IPS-NIHi7 (cell line): Measurements from ENCODE around the gene WDR53.
"Not testable (repeated sequence)": the region's sequence is repeated elsewhere in the genome, so short reads cannot be mapped to it uniquely, and the experiment has no call there.

Experiments used
- DNase-seq: peaks from one replicate; pipeline ENCODE4 v3.0.0; 2012; ENCODE audit warnings: mixed read lengths; ENCODE audit errors: extremely low spot score

The WDR53 gene

GRCh38 chr3:196558476-196558875, 9.9 kb downstream of the WDR53 start:
- no peak for DNase-seq

- no peak for DNase-seq
These were observed 11.1 kb downstream of the WDR53 start for GRCh38 chr3:196557236-196557635.

- DNase-seq = no peak
These were observed 13.1 kb downstream of the WDR53 start for GRCh38 chr3:196555295-196555694.

GRCh38 chr3:196554205-196554604, 14.1 kb downstream of the WDR53 start:
- no peak for DNase-seq

- no peak for DNase-seq
These were observed 14.8 kb downstream of the WDR53 start for GRCh38 chr3:196553551-196553950.

GRCh38 chr3:196552253-196552652, 16.1 kb downstream of the WDR53 start:
- no peak for DNase-seq

- DNase-seq = not testable (repeated sequence)
These were observed 18.2 kb downstream of the WDR53 start for GRCh38 chr3:196550172-196550571.

- not testable (repeated sequence) for DNase-seq
These were observed 19.0 kb downstream of the WDR53 start for GRCh38 chr3:196549312-196549711.

GRCh38 chr3:196547067-196547466, 21.3 kb downstream of the WDR53 start:
- no peak for DNase-seq

- DNase-seq = no peak
These were observed 21.8 kb downstream of the WDR53 start for GRCh38 chr3:196546537-196546936.

- DNase-seq = no peak
These were observed 23.8 kb downstream of the WDR53 start for GRCh38 chr3:196544491-196544992.

- no peak for DNase-seq
These were observed 26.5 kb downstream of the WDR53 start for GRCh38 chr3:196541684-196542445.

- DNase-seq = peak; percentile 49
These were observed 30.9 kb downstream of the WDR53 start for GRCh38 chr3:196537319-196537984.

GRCh38 chr3:196533260-196533681, 35.1 kb downstream of the WDR53 start:
- peak; percentile 23 for DNase-seq

- DNase-seq = no peak
These were observed 36.9 kb downstream of the WDR53 start for GRCh38 chr3:196531418-196531817.

GRCh38 chr3:196528639-196529233, 39.6 kb downstream of the WDR53 start:
- peak; percentile 90 for DNase-seq

GRCh38 chr3:196525141-196525540, 43.2 kb downstream of the WDR53 start:
- DNase-seq = no peak

GRCh38 chr3:196524527-196524926, 43.8 kb downstream of the WDR53 start:
- DNase-seq = peak; percentile 24

- DNase-seq = no peak
These were observed 44.5 kb downstream of the WDR53 start for GRCh38 chr3:196523841-196524240.

GRCh38 chr3:196521291-196521690, 47.1 kb downstream of the WDR53 start:
- DNase-seq = not testable (repeated sequence)

- no peak for DNase-seq
These were observed 48.7 kb downstream of the WDR53 start for GRCh38 chr3:196519718-196520082.

GRCh38 chr3:196518966-196519717, 49.2 kb downstream of the WDR53 start:
- DNase-seq = peak; percentile 61
